CD14-positive monocyte (primary cell): Measurements from ENCODE around the gene ESM1. TPM values are rescaled to one million over a fixed set of nuclear protein-coding genes. Genes with fewer than 3 reads are reported as not detected.

Experiments used
- DNase-seq, 3 donors: peaks; one replicate each; pipeline ENCODE4 v3.0.0-alpha.2; 2011 to 2022
- H2AFZ ChIP-seq: 2 replicates; pipeline ENCODE4 v1.6.0; 2012; ENCODE audit warnings: mild to moderate bottlenecking, low read depth, low read length, inconsistent platforms; ENCODE audit not compliant: insufficient read depth, poor library complexity, severe bottlenecking
- H3K27ac ChIP-seq, 2 donors: 1 replicate in 1 of 2; 2 replicates in 1 of 2; pipeline ENCODE4 v1.5.1; 2012 to 2013; ENCODE audit warnings: low read length in 2 of 2, control low read depth in 1 of 2, inconsistent platforms in 1 of 2, low read depth in 1 of 2, mild to moderate bottlenecking in 1 of 2
- H3K27me3 ChIP-seq, 2 donors: one replicate each; pipeline versions ENCODE4 v1.6.0 to v1.6.1; 2011 to 2013; ENCODE audit warnings: low read length in 2 of 2; ENCODE audit not compliant: control insufficient read depth in 2 of 2, insufficient read depth in 2 of 2
- H3K36me3 ChIP-seq, 2 donors: replicated peaks in 1 of 2; 1 replicate in 1 of 2; 2 replicates in 1 of 2; pipeline versions ENCODE4 v1.5.1 to v1.6.1; 2012 to 2013; ENCODE audit warnings: low read length in 2 of 2, control low read depth in 1 of 2, inconsistent platforms in 1 of 2, mild to moderate bottlenecking in 1 of 2; ENCODE audit not compliant: insufficient read depth in 2 of 2, control insufficient read depth in 1 of 2
- H3K4me1 ChIP-seq, 2 donors: 1 replicate in 1 of 2; 2 replicates in 1 of 2; pipeline versions ENCODE4 v1.5.1 to v1.6.1; 2012 to 2013; ENCODE audit warnings: low read length in 2 of 2, control low read depth in 1 of 2, inconsistent platforms in 1 of 2, mild to moderate bottlenecking in 1 of 2, moderate library complexity in 1 of 2; ENCODE audit not compliant: insufficient read depth in 2 of 2, control insufficient read depth in 1 of 2
- H3K4me2 ChIP-seq: replicated peaks from 2 replicates; pipeline ENCODE3; 2012; ENCODE audit warnings: low read length, moderate library complexity, mild to moderate bottlenecking; ENCODE audit not compliant: poor library complexity, severe bottlenecking; ENCODE audit errors: extremely low read depth
- H3K4me3 ChIP-seq, 3 experiments: fragments of 200-600 bp in 1 of 3; sonication (generic) in 1 of 3; replicated peaks in 1 of 3; 1 replicate in 2 of 3; 2 replicates in 1 of 3; pipeline ENCODE4 v1.5.1; 2011 to 2013; ENCODE audit warnings: low read length in 3 of 3, mild to moderate bottlenecking in 3 of 3, control low read depth in 2 of 3, low read depth in 2 of 3, inconsistent platforms in 1 of 3, moderate library complexity in 1 of 3
- H3K79me2 ChIP-seq: 2 replicates; pipeline ENCODE4 v1.6.0; 2012; ENCODE audit warnings: mild to moderate bottlenecking, control low read depth, inconsistent platforms, low read length, moderate library complexity; ENCODE audit not compliant: insufficient read depth
- H3K9ac ChIP-seq: 2 replicates; pipeline ENCODE4 v1.6.0; 2017; ENCODE audit warnings: low read length, mild to moderate bottlenecking; ENCODE audit not compliant: insufficient read depth, poor library complexity, severe bottlenecking
- H3K9me3 ChIP-seq, 2 donors: replicated peaks in 1 of 2; 1 replicate in 1 of 2; 2 replicates in 1 of 2; pipeline versions ENCODE4 v1.5.1 to v1.6.1; 2012 to 2013; ENCODE audit warnings: low read length in 2 of 2, control low read depth in 1 of 2; ENCODE audit not compliant: control insufficient read depth in 1 of 2, insufficient read depth in 1 of 2
- H4K20me1 ChIP-seq: 2 replicates; pipeline ENCODE4 v1.6.0; 2012; ENCODE audit warnings: mild to moderate bottlenecking, low read length, control low read depth, moderate library complexity; ENCODE audit not compliant: insufficient read depth
- H3K27ac Mint-ChIP-seq, 7 donors: one replicate each; pipeline ENCODE4 v1.8.0; 2020; ENCODE audit warnings: mild to moderate bottlenecking in 7 of 7, mixed read lengths in 7 of 7, moderate library complexity in 6 of 7, inconsistent platforms in 2 of 7
- H3K27me3 Mint-ChIP-seq, 3 donors: one replicate each; pipeline ENCODE4 v1.8.0; 2021 to 2022; ENCODE audit warnings: low read depth in 3 of 3, mild to moderate bottlenecking in 3 of 3, mixed read lengths in 3 of 3, moderate library complexity in 3 of 3, inconsistent platforms in 1 of 3
- H3K36me3 Mint-ChIP-seq, 2 donors: one replicate each; pipeline ENCODE4 v1.8.0; 2020; ENCODE audit warnings: mixed read lengths in 2 of 2, inconsistent platforms in 1 of 2, mild to moderate bottlenecking in 1 of 2
- H3K4me1 Mint-ChIP-seq: one replicate; pipeline ENCODE4 v1.8.0; 2020; ENCODE audit warnings: mild to moderate bottlenecking, mixed read lengths
- H3K4me3 Mint-ChIP-seq, 2 donors: one replicate each; pipeline ENCODE4 v1.8.0; 2020; ENCODE audit warnings: mild to moderate bottlenecking in 2 of 2, mixed read lengths in 2 of 2, moderate library complexity in 1 of 2
- H3K9me3 Mint-ChIP-seq, 7 donors: one replicate each; pipeline ENCODE4 v1.8.0; 2020 to 2022; ENCODE audit warnings: mixed read lengths in 7 of 7, mild to moderate bottlenecking in 6 of 7, moderate library complexity in 6 of 7, inconsistent platforms in 2 of 7
- WGBS: methylation state at CpG from one replicate; pipeline ENCODE4 v1.1.5; 2013; ENCODE audit warnings: missing lambda C conversion rate; ENCODE audit not compliant: insufficient coverage; 5-methylcytosine and 5-hydroxymethylcytosine counted together
- intact Hi-C, 2 donors: fragments of 100-400 bp; cut with micrococcal nuclease; formaldehyde crosslinking; loops; one replicate each; pipeline versions ENCODE4 v1.15.0 to v1.15.1; 2023
- polyA plus RNA-seq, 3 donors: library from polyadenylated mRNA; depleted of rRNA in 1 of 3; unstranded in 2 of 3; stranded (reverse) in 1 of 3; fragments of 300-500 nt in 2 of 3; fragments of >200 nt in 1 of 3; fragmentation: Illumina TruSeq in 2 of 3; gene quantifications; 1 replicate in 2 of 3; 2 replicates in 1 of 3; pipeline ENCODE4 v1.2.3, GENCODE V29; 2012 to 2021
- TF ChIP-seq, protein P1 (sequence below): fragments of 200-600 bp; IDR thresholded peaks from one replicate; pipeline ENCODE4 v1.8.0; 2022; ENCODE audit warnings: antibody characterized with exemption, mild to moderate bottlenecking

The ESM1 gene
- polyA plus RNA-seq, 3 donors, result not detected

DNA sequence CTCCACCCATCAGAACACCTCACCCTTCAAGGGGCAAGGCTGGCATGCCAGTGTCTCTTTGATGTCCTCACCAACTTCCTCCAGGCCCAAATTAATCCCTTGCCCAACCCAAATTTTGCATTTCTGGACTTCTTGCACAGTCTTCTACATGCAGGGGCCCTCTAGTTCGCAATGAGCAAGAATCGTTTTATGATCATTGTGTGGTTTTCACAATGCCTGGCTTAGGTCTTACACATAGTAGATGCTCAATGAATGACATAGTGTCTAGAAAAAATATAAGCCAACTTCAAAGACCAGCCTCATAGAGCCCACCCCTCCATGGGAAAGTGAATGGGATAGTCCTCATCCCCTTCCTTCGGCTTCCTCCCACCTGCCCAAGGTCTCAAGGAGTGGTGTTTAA is 9.8 kb upstream of the ESM1 start:
- TF ChIP-seq, protein P1, sequence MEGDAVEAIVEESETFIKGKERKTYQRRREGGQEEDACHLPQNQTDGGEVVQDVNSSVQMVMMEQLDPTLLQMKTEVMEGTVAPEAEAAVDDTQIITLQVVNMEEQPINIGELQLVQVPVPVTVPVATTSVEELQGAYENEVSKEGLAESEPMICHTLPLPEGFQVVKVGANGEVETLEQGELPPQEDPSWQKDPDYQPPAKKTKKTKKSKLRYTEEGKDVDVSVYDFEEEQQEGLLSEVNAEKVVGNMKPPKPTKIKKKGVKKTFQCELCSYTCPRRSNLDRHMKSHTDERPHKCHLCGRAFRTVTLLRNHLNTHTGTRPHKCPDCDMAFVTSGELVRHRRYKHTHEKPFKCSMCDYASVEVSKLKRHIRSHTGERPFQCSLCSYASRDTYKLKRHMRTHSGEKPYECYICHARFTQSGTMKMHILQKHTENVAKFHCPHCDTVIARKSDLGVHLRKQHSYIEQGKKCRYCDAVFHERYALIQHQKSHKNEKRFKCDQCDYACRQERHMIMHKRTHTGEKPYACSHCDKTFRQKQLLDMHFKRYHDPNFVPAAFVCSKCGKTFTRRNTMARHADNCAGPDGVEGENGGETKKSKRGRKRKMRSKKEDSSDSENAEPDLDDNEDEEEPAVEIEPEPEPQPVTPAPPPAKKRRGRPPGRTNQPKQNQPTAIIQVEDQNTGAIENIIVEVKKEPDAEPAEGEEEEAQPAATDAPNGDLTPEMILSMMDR, result no peak
- intact Hi-C loops, result no loop called here
- Mint-ChIP-seq H3K36me3 (no peaks in the 10 kb centered on the region), H3K27ac (no peak overlapping the region), H3K9me3 (peaks cover 0 to 9% (median 2%) of the 10 kb centered on the region in 7 donors), H3K4me1 (no peaks in the 10 kb centered on the region), H3K27me3 (peaks cover 0 to 8% (median 3%) of the 10 kb centered on the region in 3 donors), H3K4me3 (no peak overlapping the region)
- Histone ChIP-seq H3K27ac (no peak overlapping the region), H3K4me2 (no peak overlapping the region), H3K36me3 (no peaks in the 10 kb centered on the region), H3K9me3 (no peaks in the 10 kb centered on the region), H3K79me2 (no peaks in the 10 kb centered on the region), H3K9ac (no peak overlapping the region), H3K27me3 (no peaks in the 10 kb centered on the region), H2AFZ (no peak overlapping the region), H4K20me1 (no peaks in the 10 kb centered on the region), H3K4me3 (no peak overlapping the region), H3K4me1 (no peaks in the 10 kb centered on the region)
- no peak for DNase-seq
- no CpG with 5 or more reads among the region's 3 CpGs for WGBS

DNA sequence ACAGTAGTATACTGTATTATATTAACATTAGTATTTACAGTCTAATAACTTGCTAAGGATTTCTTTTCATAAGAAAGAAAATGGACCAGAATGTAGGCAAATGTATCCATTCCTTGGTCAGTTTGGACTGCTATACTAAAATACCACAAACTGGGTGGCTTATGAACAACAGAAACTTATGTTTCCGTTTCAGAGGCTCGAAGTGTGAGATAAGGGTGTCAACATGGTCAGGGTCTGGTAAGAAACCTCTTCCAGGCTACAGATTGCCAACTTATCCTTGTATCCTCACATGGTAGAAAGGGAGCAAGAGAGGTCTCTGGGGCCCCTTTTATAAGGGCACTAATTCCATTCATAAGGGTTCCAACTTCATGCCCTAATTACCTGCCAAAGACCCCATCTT is 9.2 kb upstream of the ESM1 start:
- peaks cover 0 to 4% (median 1%) of the 10 kb centered on the region in 7 donors for H3K9me3 Mint-ChIP-seq
- peaks cover 0 to 7% (median 3%) of the 10 kb centered on the region in 3 donors for H3K27me3 Mint-ChIP-seq
- no peaks in the 10 kb centered on the region for H3K27me3 ChIP-seq
- H3K4me3 Mint-ChIP-seq, result no peak overlapping the region
- TF ChIP-seq, protein P1, result no peak
- no peaks in the 10 kb centered on the region for H3K9me3 ChIP-seq
- intact Hi-C loops, result no loop called here
- no peak overlapping the region for H3K27ac ChIP-seq
- no peak overlapping the region for H3K4me2 ChIP-seq
- no peak overlapping the region for H3K27ac Mint-ChIP-seq
- no peaks in the 10 kb centered on the region for H3K79me2 ChIP-seq
- DNase-seq, result no peak
- H3K4me1 Mint-ChIP-seq, result no peaks in the 10 kb centered on the region
- no peaks in the 10 kb centered on the region for H3K36me3 ChIP-seq
- H4K20me1 ChIP-seq, result no peaks in the 10 kb centered on the region
- WGBS, result no CpG with 5 or more reads among the region's 2 CpGs
- H3K4me1 ChIP-seq, result no peaks in the 10 kb centered on the region
- no peak overlapping the region for H2AFZ ChIP-seq
- H3K36me3 Mint-ChIP-seq, result no peaks in the 10 kb centered on the region
- H3K4me3 ChIP-seq, result no peak overlapping the region
- H3K9ac ChIP-seq, result no peak overlapping the region
